Erythroblast (primary cell): ENCODE data around the gene CCN5.

Experiments used
- GATA1 ChIP-seq: IDR thresholded peaks from 2 replicates; pipeline ENCODE4 v1.6.1; 2011; ENCODE audit warnings: low read depth, mild to moderate bottlenecking, control low read depth, low read length, moderate library complexity
- POLR2A ChIP-seq: IDR thresholded peaks from 2 replicates; pipeline ENCODE4 v1.6.1; 2011; ENCODE audit warnings: mild to moderate bottlenecking, low read length

- TF ChIP-seq POLR2A (no peak), GATA1 (no peak)
Observed at GRCh38 chr20:44768854-44769480, 53.8 kb downstream of the CCN5 start.
